ENCODE results near the gene ZNF532. TPM values are rescaled to one million over a fixed set of nuclear protein-coding genes. Genes with fewer than 3 reads are reported as not detected.

ZNF532 gene
- polyA plus RNA-seq, 3 donors: 0.76 to 18.5 (median 1.7) TPM

- H3K4me3 Mint-ChIP-seq: no peak overlapping the region
- peaks cover 0 to 6% (median 2%) of the 10 kb centered on the region in 3 donors for H3K27me3 Mint-ChIP-seq (ENCODE audit: low read depth in 3 of 3)
- H3K79me2 ChIP-seq (ENCODE audit: insufficient read depth, low read length): no peaks in the 10 kb centered on the region
- H3K4me1 Mint-ChIP-seq: no peaks in the 10 kb centered on the region
- H4K20me1 ChIP-seq (ENCODE audit: insufficient read depth, low read length): no peaks in the 10 kb centered on the region
- no peak overlapping the region for H3K9ac ChIP-seq (ENCODE audit: insufficient read depth, low read length, poor library complexity, severe bottlenecking)
- H3K36me3 ChIP-seq (replicated peaks in 1 of 2; ENCODE audit: control insufficient read depth in 1 of 2, insufficient read depth in 2 of 2, low read length in 2 of 2): no peaks in the 10 kb centered on the region
- peaks cover 0 to 8% (median 4%) of the 10 kb centered on the region in 7 donors for H3K9me3 Mint-ChIP-seq
- H3K9me3 ChIP-seq (replicated peaks in 1 of 2; ENCODE audit: control insufficient read depth in 1 of 2, insufficient read depth in 1 of 2, low read length in 2 of 2): peaks cover 0 to 8% of the 10 kb centered on the region in 2 donors
- no peaks in the 10 kb centered on the region for H3K4me1 ChIP-seq (ENCODE audit: control insufficient read depth in 1 of 2, insufficient read depth in 2 of 2, low read length in 2 of 2)
- H3K27ac ChIP-seq (ENCODE audit: low read depth in 1 of 2, low read length in 2 of 2): no peak overlapping the region
- no peak overlapping the region for H2AFZ ChIP-seq (ENCODE audit: insufficient read depth, low read depth, low read length, poor library complexity, severe bottlenecking)
- no peak for DNase-seq
- no peaks in the 10 kb centered on the region for H3K36me3 Mint-ChIP-seq
- H3K27ac Mint-ChIP-seq: no peak overlapping the region
- H3K4me2 ChIP-seq (replicated peaks; ENCODE audit: extremely low read depth, low read length, poor library complexity, severe bottlenecking): no peak overlapping the region
- intact Hi-C loops (cut with micrococcal nuclease): no loop called here
- no peak overlapping the region for H3K4me3 ChIP-seq (replicated peaks in 1 of 3; ENCODE audit: low read depth in 2 of 3, low read length in 3 of 3)
- no peaks in the 10 kb centered on the region for H3K27me3 ChIP-seq (ENCODE audit: control insufficient read depth in 2 of 2, insufficient read depth in 2 of 2, low read length in 2 of 2)
- WGBS (ENCODE audit: insufficient coverage): no CpG with 5 or more reads among the region's 5 CpGs
- TF ChIP-seq CTCF (IDR thresholded peaks at IDR 0.05): no peak
Observed at GRCh38 chr18:59011786-59012185, 147.1 kb downstream of the ZNF532 start.

- H3K9ac ChIP-seq (ENCODE audit: insufficient read depth, low read length, poor library complexity, severe bottlenecking): no peak overlapping the region
- peaks cover 2 to 9% (median 7%) of the 10 kb centered on the region in 7 donors for H3K9me3 Mint-ChIP-seq
- no peaks in the 10 kb centered on the region for H4K20me1 ChIP-seq (ENCODE audit: insufficient read depth, low read length)
- no peaks in the 10 kb centered on the region for H3K79me2 ChIP-seq (ENCODE audit: insufficient read depth, low read length)
- H3K36me3 ChIP-seq (replicated peaks in 1 of 2; ENCODE audit: control insufficient read depth in 1 of 2, insufficient read depth in 2 of 2, low read length in 2 of 2): no peaks in the 10 kb centered on the region
- H3K4me2 ChIP-seq (replicated peaks; ENCODE audit: extremely low read depth, low read length, poor library complexity, severe bottlenecking): no peak overlapping the region
- TF ChIP-seq CTCF (IDR thresholded peaks at IDR 0.05): no peak
- H3K4me3 ChIP-seq (replicated peaks in 1 of 3; ENCODE audit: low read depth in 2 of 3, low read length in 3 of 3): no peak overlapping the region
- no peaks in the 10 kb centered on the region for H3K27me3 ChIP-seq (ENCODE audit: control insufficient read depth in 2 of 2, insufficient read depth in 2 of 2, low read length in 2 of 2)
- no peak overlapping the region for H3K27ac ChIP-seq (ENCODE audit: low read depth in 1 of 2, low read length in 2 of 2)
- H3K27ac Mint-ChIP-seq: no peak overlapping the region
- H3K36me3 Mint-ChIP-seq: no peaks in the 10 kb centered on the region
- peaks cover 0 to 8% of the 10 kb centered on the region in 2 donors for H3K9me3 ChIP-seq (replicated peaks in 1 of 2; ENCODE audit: control insufficient read depth in 1 of 2, insufficient read depth in 1 of 2, low read length in 2 of 2)
- H3K4me1 Mint-ChIP-seq: no peaks in the 10 kb centered on the region
- DNase-seq: no peak
- no peak overlapping the region for H3K4me3 Mint-ChIP-seq
- no peaks in the 10 kb centered on the region for H3K4me1 ChIP-seq (ENCODE audit: control insufficient read depth in 1 of 2, insufficient read depth in 2 of 2, low read length in 2 of 2)
- WGBS (ENCODE audit: insufficient coverage): 92% methylated on average over 4 of the region's 6 CpGs
- no peak overlapping the region for H2AFZ ChIP-seq (ENCODE audit: insufficient read depth, low read depth, low read length, poor library complexity, severe bottlenecking)
- peaks cover 2 to 6% (median 3%) of the 10 kb centered on the region in 3 donors for H3K27me3 Mint-ChIP-seq (ENCODE audit: low read depth in 3 of 3)
- intact Hi-C loops (cut with micrococcal nuclease): no loop called here
Observed at GRCh38 chr18:59012815-59013705, 148.4 kb downstream of the ZNF532 start.

All from CD14-positive monocyte (primary cell).